Brain pericyte (primary cell): ENCODE results near the gene POLRMT.

ENCODE experiments used
- DNase-seq: peaks from one replicate; pipeline ENCODE4 v3.0.0-alpha.2; 2012; ENCODE audit warnings: low read depth, low spot score

Gene POLRMT

GRCh38 chr19:662962-663681, 29.8 kb upstream of the POLRMT start, which contains the start of gene RNF126:
Gene RNF126 (minus strand): TSS chr19:663214. CDS start chr19:663121, 93 bp downstream.
- DNase-seq: no peak

DNA sequence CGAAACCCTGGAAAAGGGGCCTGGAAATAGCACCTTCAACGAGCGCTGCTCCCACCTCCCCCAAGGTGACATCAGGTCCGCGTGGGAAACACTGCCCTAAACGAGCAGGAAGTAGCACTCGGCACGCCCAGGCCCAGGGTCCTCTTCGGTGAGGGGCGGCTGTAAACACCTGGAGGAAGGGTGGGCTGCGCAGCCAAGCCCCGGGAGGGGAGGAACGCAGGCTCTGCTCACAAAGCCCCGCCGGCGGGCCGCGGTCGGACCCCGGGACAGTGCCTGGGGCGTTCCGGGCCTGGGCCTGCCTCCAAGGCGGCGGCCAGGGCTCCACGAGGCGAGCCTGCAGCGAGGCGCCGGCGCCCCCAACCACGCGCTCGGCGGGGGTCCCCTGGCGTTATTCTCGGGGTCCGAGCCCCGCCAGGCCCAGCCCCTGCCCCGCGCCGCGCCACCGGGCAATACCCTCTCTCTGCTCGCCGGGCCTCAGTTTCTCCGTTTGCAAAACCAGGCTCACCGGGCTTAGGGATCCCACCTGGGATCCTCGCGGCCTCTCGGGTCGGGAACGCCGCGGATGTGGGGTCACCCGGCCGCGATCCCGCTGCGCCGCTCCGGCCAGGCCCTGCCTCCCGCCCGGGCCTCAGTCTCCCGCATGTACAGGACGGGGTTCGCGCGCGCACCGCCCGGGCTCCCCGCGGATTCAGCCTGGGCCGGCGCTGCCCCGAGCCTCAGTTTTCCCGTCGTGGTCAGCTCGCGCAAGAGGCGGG, 29.0 kb upstream of the POLRMT start:
- no peak for DNase-seq

- no peak for DNase-seq
These were observed 28.3 kb upstream of the POLRMT start for GRCh38 chr19:661427-662196.

- no peak for DNase-seq
These were observed 27.6 kb upstream of the POLRMT start for GRCh38 chr19:660793-661426.

GRCh38 chr19:658916-659839, 25.8 kb upstream of the POLRMT start:
- no peak for DNase-seq

DNA sequence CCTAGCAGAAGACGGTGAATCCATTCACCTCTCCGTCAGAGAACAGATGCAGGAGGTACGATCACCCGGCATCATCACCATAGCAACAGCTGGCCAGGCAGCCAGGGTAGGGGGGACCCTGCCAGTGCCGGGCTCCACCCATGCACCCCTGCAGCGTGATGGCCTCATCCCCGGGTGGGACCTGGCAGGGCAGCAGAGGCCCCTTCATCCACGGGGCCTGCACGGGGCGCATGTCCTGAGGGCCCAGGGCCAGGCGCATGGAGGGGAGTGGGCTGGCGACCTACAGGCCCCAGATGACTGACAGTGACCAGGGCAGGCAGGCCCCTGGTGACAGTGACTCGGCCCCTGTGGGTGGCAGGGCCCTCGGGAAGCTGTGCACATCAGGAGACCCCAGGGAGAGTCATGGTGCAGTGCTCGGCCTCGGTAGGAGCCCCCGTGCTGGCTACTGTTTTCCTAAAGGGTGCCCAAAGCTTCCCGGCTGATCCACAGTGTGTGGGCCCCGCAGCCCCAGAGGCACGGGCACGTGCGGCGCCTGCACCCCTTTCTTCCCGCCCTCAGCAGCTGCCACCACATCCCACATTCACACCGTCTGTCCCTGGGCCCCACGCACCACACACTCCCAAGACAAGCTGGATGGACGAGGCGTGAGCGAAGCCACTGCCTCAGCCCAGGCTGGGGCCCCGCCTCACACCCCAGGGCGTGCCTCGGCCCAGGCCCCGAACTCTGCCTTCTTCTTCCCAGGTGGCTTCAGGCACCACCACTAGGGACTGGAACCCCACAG, 24.9 kb upstream of the POLRMT start:
- DNase-seq: no peak

GRCh38 chr19:657611-658010, 24.3 kb upstream of the POLRMT start:
- no peak for DNase-seq

- DNase-seq: no peak
These were observed 23.6 kb upstream of the POLRMT start for GRCh38 chr19:656751-657559.

DNA sequence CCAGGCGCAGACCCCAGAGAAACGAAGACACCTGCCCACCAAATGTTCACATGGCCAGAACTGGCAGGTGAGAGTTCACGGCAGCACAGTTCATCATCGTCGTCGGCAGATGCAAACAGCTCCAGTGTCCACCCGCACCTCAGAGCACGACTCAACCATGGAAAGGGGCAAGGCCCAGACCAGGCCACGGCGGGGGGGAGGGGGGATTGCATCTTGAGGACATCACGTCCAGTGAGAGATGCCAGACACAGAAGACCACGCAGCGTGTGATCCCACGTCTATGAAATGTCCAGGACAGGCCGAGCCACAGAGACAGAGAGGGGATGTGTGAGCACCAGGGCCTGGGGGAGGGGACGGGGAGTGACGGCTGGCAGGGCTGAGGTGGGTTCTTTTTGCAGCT, 22.4 kb upstream of the POLRMT start:
- no peak for DNase-seq

GRCh38 chr19:653425-653824, 20.1 kb upstream of the POLRMT start:
- DNase-seq: no peak

DNA sequence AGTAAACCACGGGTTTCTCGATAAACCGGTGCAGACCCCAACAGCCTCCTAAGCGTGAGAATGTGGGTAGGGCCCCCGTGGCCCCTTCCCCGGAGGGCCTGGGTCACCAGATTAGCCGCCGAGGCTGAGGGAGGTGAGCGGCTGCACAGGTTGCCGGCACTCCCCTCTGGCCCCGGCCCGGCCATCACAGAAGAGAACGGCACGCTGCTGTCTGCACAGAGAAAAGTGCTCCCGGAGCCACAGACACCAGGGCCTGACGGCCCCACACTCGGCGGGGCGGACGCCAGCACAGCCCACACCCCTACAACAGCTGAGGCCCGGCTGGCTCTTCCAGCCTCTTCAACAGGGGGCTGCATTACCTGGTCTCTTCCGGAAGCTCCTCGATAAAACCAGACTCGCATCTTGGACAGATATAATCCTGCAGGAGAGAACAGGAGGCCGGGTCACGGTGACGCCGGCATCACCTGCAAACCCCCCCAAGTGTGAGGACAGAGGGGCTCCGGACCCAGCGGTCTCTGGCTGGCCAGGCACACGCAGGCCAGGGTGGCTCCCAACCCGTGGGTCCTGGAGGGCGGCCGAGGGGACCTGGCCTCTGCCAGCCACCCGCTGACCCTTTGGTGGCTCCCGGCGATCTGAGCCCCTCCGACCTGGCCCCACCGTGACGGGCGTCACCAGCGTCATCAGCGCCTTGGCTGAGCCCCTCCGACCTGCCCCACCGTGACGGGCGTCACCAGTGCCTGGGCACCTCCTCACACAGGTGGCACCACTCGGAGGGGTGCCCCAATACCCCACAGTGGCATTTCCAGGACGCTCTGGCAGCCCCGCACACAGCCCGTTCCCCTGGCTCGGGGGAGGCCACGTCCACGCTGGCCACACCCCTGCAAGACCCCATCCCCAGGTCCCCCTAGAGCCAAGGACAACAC, 19.4 kb upstream of the POLRMT start:
- no peak for DNase-seq

GRCh38 chr19:651991-652390, 18.7 kb upstream of the POLRMT start:
- no peak for DNase-seq

DNA sequence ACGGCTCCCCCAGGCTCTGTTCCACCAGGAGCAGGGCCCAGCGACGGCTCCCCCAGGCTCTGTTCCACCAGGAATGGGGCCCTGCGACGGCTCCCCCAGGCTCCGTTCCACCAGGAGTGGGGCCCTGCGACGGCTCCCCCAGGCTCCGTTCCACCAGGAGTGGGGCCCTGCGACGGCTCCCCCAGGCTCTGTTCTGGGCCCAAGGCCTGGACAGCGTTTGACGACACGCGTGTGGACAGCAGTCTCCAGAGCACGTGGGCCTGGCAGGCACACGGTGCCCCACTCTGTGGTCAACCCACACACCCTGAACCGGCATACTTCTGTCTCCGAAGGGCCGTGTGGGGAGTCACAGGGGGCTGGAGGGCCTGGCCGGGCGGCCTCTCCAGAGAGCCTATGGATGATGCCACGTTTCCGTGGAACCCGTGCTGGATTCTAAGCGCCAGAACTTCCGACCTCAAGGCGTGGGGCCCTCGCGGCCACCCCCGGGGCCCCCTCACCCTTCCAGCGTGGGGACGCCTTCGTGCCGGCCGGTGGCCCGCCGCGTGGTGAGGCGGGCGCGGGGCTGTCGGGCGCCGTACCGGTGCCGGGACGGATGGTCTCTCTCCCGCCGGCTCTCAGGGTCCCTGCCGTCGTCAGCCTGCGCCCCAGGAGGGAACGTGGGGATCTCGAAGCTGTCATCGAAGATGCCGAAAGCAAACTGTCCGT, 17.9 kb upstream of the POLRMT start:
- no peak for DNase-seq

DNA sequence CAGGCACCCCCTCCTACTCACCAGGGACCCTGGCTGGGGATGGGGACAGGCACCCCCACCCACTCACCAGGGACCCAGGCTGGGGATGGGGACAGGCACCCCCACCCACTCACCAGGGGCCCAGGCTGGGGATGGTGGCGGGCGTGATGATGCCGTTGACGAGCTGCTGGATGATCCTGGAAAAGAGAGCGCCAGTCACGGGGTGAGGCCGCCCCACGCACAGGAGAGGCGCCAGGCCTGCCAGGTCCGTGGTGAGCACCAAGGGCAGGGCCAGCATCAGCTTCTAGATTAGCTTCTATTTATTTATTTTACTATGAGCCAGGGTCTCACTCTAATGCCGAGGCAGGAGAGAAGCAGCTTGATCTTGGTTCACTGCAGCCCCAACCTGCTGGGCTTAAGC, 16.8 kb upstream of the POLRMT start:
- DNase-seq: no peak

- no peak for DNase-seq
These were observed 15.8 kb upstream of the POLRMT start for GRCh38 chr19:648904-649801.

- DNase-seq: no peak
These were observed 15.0 kb upstream of the POLRMT start for GRCh38 chr19:648305-648704.
